Stomach (tissue), 9 donors: Measurements from ENCODE around the gene VIPR2. TPM values are rescaled to one million over a fixed set of nuclear protein-coding genes. Genes with fewer than 3 reads are reported as not detected.

ENCODE experiments used
- DNase-seq, 2 donors: peaks; one replicate each; pipeline versions ENCODE4 v3.0.0 to v3.0.0-alpha.2; 2013 to 2019
- H3K27ac ChIP-seq, 5 donors: fragments of 200-600 bp in 4 of 5; sonication (generic) in 4 of 5; one replicate each; pipeline ENCODE4 v1.5.1; 2013 to 2019; ENCODE audit warnings: mild to moderate bottlenecking in 1 of 5, moderate library complexity in 1 of 5
- H3K27me3 ChIP-seq, 3 donors: fragments of 200-600 bp; sonication (generic); one replicate each; pipeline ENCODE4 v1.5.1; 2017 to 2019; ENCODE audit warnings: mixed run types in 1 of 3
- H3K36me3 ChIP-seq, 4 donors: fragments of 200-600 bp; sonication (generic); 1 replicate in 3 of 4; 2 replicates in 1 of 4; pipeline ENCODE4 v1.5.1; 2016 to 2019
- H3K4me1 ChIP-seq, 4 donors: fragments of 200-600 bp; sonication (generic); one replicate each; pipeline ENCODE4 v1.5.1; 2016 to 2019
- H3K4me3 ChIP-seq, 4 donors: fragments of 200-600 bp; sonication (generic) in 3 of 4; one replicate each; pipeline ENCODE4 v1.5.1; 2016 to 2019; ENCODE audit warnings: mild to moderate bottlenecking in 1 of 4
- H3K9me3 ChIP-seq, 4 donors: fragments of 200-600 bp; sonication (generic); one replicate each; pipeline ENCODE4 v1.5.1; 2016 to 2019
- CTCF ChIP-seq, 7 experiments: fragments of 450-650 bp in 4 of 7; fragments of 200-600 bp in 3 of 7; sonication (generic) in 3 of 7; IDR thresholded peaks; one replicate each; pipeline ENCODE4 v1.5.1; 2016 to 2019; ENCODE audit warnings: antibody characterized with exemption in 7 of 7, control low read depth in 2 of 7, mild to moderate bottlenecking in 1 of 7
- EP300 ChIP-seq: sonication (generic); formaldehyde crosslinking; IDR thresholded peaks from one replicate; pipeline ENCODE4 v1.6.1; 2017; ENCODE audit warnings: antibody characterized with exemption
- POLR2A ChIP-seq, 4 donors: fragments of 450-650 bp; IDR thresholded peaks; one replicate each; pipeline ENCODE4 v1.6.1; 2016; ENCODE audit warnings: antibody characterized with exemption in 4 of 4, control low read depth in 2 of 4, mild to moderate bottlenecking in 1 of 4, moderate library complexity in 1 of 4
- POLR2AphosphoS5 ChIP-seq, 3 donors: sonication (generic); formaldehyde crosslinking; IDR thresholded peaks; one replicate each; pipeline ENCODE4 v1.6.1; 2016; ENCODE audit warnings: antibody characterized with exemption in 3 of 3
- whole genome bisulfite sequencing, 5 donors: extraction: QIAGEN DNeasy Blood & Tissue Kit in 3 of 5; methylation state at CpG; one replicate each; pipeline versions ENCODE4 v1.1.5 to v1.1.7; 2013 to 2018; 5-methylcytosine and 5-hydroxymethylcytosine counted together
- intact Hi-C: fragments of 100-400 bp; cut with DNase I; formaldehyde crosslinking; loops from one replicate; pipeline ENCODE4 v1.15.1; 2023; ENCODE audit warnings: low total_unique reads
- polyA plus RNA-seq, 3 donors: library from polyadenylated mRNA; stranded (reverse); fragments of 200-250 nt; gene quantifications; one replicate each; pipeline ENCODE4 v1.2.3, GENCODE V29; 2013
- total RNA-seq, 5 donors: library from RNA; depleted of rRNA; stranded (reverse); fragments of >200 nt; gene quantifications; one replicate each; pipeline versions ENCODE4 v1.1.0 to v1.2.3, GENCODE V29; 2014 to 2016
- donor health status: healthy with polysubstance abuse.
- donor health status: Bipolar disorder and iron deficiency.
- donor health status: healthy.

VIPR2 gene
- total and polyA plus RNA-seq, 8 donors = 1.2 to 25.4 (median 4.6) TPM

GRCh38 chr7:159121068-159121467 lies 23.6 kb downstream of the VIPR2 start:
- Histone ChIP-seq H3K36me3 (peaks cover 0 to 8% (median 3%) of the 10 kb centered on the region in 4 donors), H3K27me3 (no peaks in the 10 kb centered on the region), H3K4me3 (no peak overlapping the region), H3K4me1 (peaks cover 0 to 8% (median 3%) of the 10 kb centered on the region in 4 donors), H3K27ac (no peak overlapping the region), H3K9me3 (no peaks in the 10 kb centered on the region)
- WGBS, 5 donors = 66 to 82% (median 79%) methylated on average over 7 to 9 of the region's 9 CpGs
- intact Hi-C loops = no loop called here
- TF ChIP-seq CTCF (IDR thresholded peaks at IDR 0.05) (no peak), POLR2AphosphoS5 (IDR thresholded peaks at IDR 0.05) (no peak)
- no peak for DNase-seq

- intact Hi-C loops = no loop called here
- peaks cover 0 to 8% (median 3%) of the 10 kb centered on the region in 4 donors for H3K36me3 ChIP-seq
- TF ChIP-seq EP300 (no peak), POLR2A (IDR thresholded peaks at IDR 0.05) (no peak), POLR2AphosphoS5 (IDR thresholded peaks at IDR 0.05) (no peak), CTCF (IDR thresholded peaks at IDR 0.05) (no peak)
- H3K9me3 ChIP-seq = no peaks in the 10 kb centered on the region
- H3K27ac ChIP-seq = no peak overlapping the region
- no peaks in the 10 kb centered on the region for H3K27me3 ChIP-seq
- no peak for DNase-seq
- peaks cover 0 to 10% (median 5%) of the 10 kb centered on the region in 4 donors for H3K4me1 ChIP-seq
- 86 to 91% (median 87%) methylated on average over 5 to 7 of the region's 7 CpGs for WGBS, 5 donors
- H3K4me3 ChIP-seq = no peak overlapping the region
These were observed 24.1 kb downstream of the VIPR2 start for GRCh38 chr7:159120540-159120919.

GRCh38 chr7:159119851-159120539 lies 24.7 kb downstream of the VIPR2 start:
- H3K4me1 ChIP-seq = peaks cover 0 to 15% (median 7%) of the 10 kb centered on the region in 4 donors
- H3K9me3 ChIP-seq = no peaks in the 10 kb centered on the region
- no peaks in the 10 kb centered on the region for H3K27me3 ChIP-seq
- no peak for TF ChIP-seq POLR2A (IDR thresholded peaks at IDR 0.05)
- DNase-seq = no peak
- H3K4me3 ChIP-seq = no peak overlapping the region
- WGBS, 5 donors = 78 to 87% (median 80%) methylated on average over 11 of the region's 11 CpGs
- H3K27ac ChIP-seq = no peak overlapping the region
- intact Hi-C loops = no loop called here
- H3K36me3 ChIP-seq = peaks cover 0 to 8% (median 3%) of the 10 kb centered on the region in 4 donors

GRCh38 chr7:159119026-159119741 lies 25.5 kb downstream of the VIPR2 start:
- WGBS, 5 donors = 82 to 90% (median 90%) methylated on average over 11 to 19 of the region's 19 CpGs
- peaks cover 0 to 8% (median 3%) of the 10 kb centered on the region in 4 donors for H3K36me3 ChIP-seq

More at GRCh38 chr7:159119026-159119741, 25.5 kb downstream of the VIPR2 start:
- DNase-seq = no peak
- no peaks in the 10 kb centered on the region for H3K27me3 ChIP-seq
- H3K9me3 ChIP-seq = no peaks in the 10 kb centered on the region
- intact Hi-C loops = no loop called here
- peaks cover 0 to 23% (median 11%) of the 10 kb centered on the region in 4 donors for H3K4me1 ChIP-seq
- no peak overlapping the region for H3K4me3 ChIP-seq
- H3K27ac ChIP-seq = no peak overlapping the region
- no peak for TF ChIP-seq EP300
- no peak for TF ChIP-seq POLR2AphosphoS5 (IDR thresholded peaks at IDR 0.05)
- no peak for TF ChIP-seq POLR2A (IDR thresholded peaks at IDR 0.05)
- no peak for TF ChIP-seq CTCF (IDR thresholded peaks at IDR 0.05)
